ENCODE data around the gene PMEPA1. TPM values are rescaled to one million over a fixed set of nuclear protein-coding genes. Genes with fewer than 3 reads are reported as not detected.

Gene PMEPA1
- total and polyA plus RNA-seq, 4 donors, result 0.61 to 1.5 (median 1.1) TPM

GRCh38 chr20:57610261-57610952, 99.4 kb downstream of the PMEPA1 start:
- no peak for DNase-seq (ENCODE audit: low spot score)
- H3K36me3 ChIP-seq (ENCODE audit: control insufficient read depth in 4 of 4, insufficient read depth in 3 of 4, low read depth in 1 of 4, low read length in 3 of 4), result no peaks in the 10 kb centered on the region

GRCh38 chr20:57609842-57610167, 100.0 kb downstream of the PMEPA1 start:
- 82% methylated on average over 8 of the region's 8 CpGs for WGBS
- Histone ChIP-seq H3K4me1 (ENCODE audit: control insufficient read depth in 4 of 4, insufficient read depth in 4 of 4, low read length in 3 of 4) (no peaks in the 10 kb centered on the region), H3K4me3 (ENCODE audit: low read depth in 1 of 3, low read length in 3 of 3) (no peak overlapping the region), H3K27ac (ENCODE audit: low read depth in 1 of 2, low read length in 2 of 2) (no peak overlapping the region), H3K9me3 (ENCODE audit: control insufficient read depth in 4 of 4, low read length in 3 of 4) (no peaks in the 10 kb centered on the region), H3K36me3 (ENCODE audit: control insufficient read depth in 4 of 4, insufficient read depth in 3 of 4, low read depth in 1 of 4, low read length in 3 of 4) (no peaks in the 10 kb centered on the region), H3K9ac (ENCODE audit: low read depth in 1 of 2, low read length in 2 of 2) (no peak overlapping the region), H3K27me3 (ENCODE audit: control insufficient read depth in 4 of 4, insufficient read depth in 4 of 4, low read length in 3 of 4) (no peaks in the 10 kb centered on the region)
- DNase-seq (ENCODE audit: low spot score), result no peak
- TF ChIP-seq NR2F2 (IDR thresholded peaks at IDR 0.05) (no peak), GABPA (IDR thresholded peaks at IDR 0.05 in 1 of 2, conservative IDR thresholded peaks at IDR 0.05 in 1 of 2) (no peak), SP1 (IDR thresholded peaks at IDR 0.05) (no peak), ATF3 (IDR thresholded peaks at IDR 0.05) (no peak), ZBTB33 (IDR thresholded peaks at IDR 0.05) (no peak), JUND (IDR thresholded peaks at IDR 0.05) (no peak), FOXA1 (IDR thresholded peaks at IDR 0.05) (no peak), HNF4A (conservative IDR thresholded peaks at IDR 0.05) (no peak), RAD21 (IDR thresholded peaks at IDR 0.05) (no peak), HNF4G (IDR thresholded peaks at IDR 0.05) (no peak), TAF1 (conservative IDR thresholded peaks at IDR 0.05) (no peak), FOXA2 (IDR thresholded peaks at IDR 0.05) (no peak)
- TF ChIP-seq, protein P1, sequence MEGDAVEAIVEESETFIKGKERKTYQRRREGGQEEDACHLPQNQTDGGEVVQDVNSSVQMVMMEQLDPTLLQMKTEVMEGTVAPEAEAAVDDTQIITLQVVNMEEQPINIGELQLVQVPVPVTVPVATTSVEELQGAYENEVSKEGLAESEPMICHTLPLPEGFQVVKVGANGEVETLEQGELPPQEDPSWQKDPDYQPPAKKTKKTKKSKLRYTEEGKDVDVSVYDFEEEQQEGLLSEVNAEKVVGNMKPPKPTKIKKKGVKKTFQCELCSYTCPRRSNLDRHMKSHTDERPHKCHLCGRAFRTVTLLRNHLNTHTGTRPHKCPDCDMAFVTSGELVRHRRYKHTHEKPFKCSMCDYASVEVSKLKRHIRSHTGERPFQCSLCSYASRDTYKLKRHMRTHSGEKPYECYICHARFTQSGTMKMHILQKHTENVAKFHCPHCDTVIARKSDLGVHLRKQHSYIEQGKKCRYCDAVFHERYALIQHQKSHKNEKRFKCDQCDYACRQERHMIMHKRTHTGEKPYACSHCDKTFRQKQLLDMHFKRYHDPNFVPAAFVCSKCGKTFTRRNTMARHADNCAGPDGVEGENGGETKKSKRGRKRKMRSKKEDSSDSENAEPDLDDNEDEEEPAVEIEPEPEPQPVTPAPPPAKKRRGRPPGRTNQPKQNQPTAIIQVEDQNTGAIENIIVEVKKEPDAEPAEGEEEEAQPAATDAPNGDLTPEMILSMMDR (IDR thresholded peaks at IDR 0.05; ENCODE audit: low read depth, low read length, missing input control), result no peak
- TF ChIP-seq, protein P2, sequence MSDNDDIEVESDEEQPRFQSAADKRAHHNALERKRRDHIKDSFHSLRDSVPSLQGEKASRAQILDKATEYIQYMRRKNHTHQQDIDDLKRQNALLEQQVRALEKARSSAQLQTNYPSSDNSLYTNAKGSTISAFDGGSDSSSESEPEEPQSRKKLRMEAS (IDR thresholded peaks at IDR 0.05), result no peak

More at GRCh38 chr20:57610261-57610952, 99.4 kb downstream of the PMEPA1 start:
- H3K9me3 ChIP-seq (ENCODE audit: control insufficient read depth in 4 of 4, low read length in 3 of 4), result no peaks in the 10 kb centered on the region
- no peak overlapping the region for H3K9ac ChIP-seq (ENCODE audit: low read depth in 1 of 2, low read length in 2 of 2)
- TF ChIP-seq GABPA (IDR thresholded peaks at IDR 0.05 in 1 of 2, conservative IDR thresholded peaks at IDR 0.05 in 1 of 2) (no peak), HNF4A (conservative IDR thresholded peaks at IDR 0.05) (no peak), SP1 (IDR thresholded peaks at IDR 0.05) (no peak), FOXA2 (IDR thresholded peaks at IDR 0.05) (no peak), HNF4G (IDR thresholded peaks at IDR 0.05) (no peak), RXRA (IDR thresholded peaks at IDR 0.05) (no peak), ZBTB33 (IDR thresholded peaks at IDR 0.05) (no peak), EGR1 (IDR thresholded peaks at IDR 0.05; ENCODE audit: low read depth in 2 of 2) (no peak), YY1 (IDR thresholded peaks at IDR 0.05) (no peak), TAF1 (conservative IDR thresholded peaks at IDR 0.05) (no peak), ATF3 (IDR thresholded peaks at IDR 0.05) (no peak), FOXA1 (IDR thresholded peaks at IDR 0.05) (no peak)
- TF ChIP-seq, protein P1 (IDR thresholded peaks at IDR 0.05; ENCODE audit: low read depth, low read length, missing input control), result no peak
- H3K4me1 ChIP-seq (ENCODE audit: control insufficient read depth in 4 of 4, insufficient read depth in 4 of 4, low read length in 3 of 4), result no peaks in the 10 kb centered on the region
- 69% methylated on average over 18 of the region's 18 CpGs for WGBS
- H3K27ac ChIP-seq (ENCODE audit: low read depth in 1 of 2, low read length in 2 of 2), result no peak overlapping the region
- H3K27me3 ChIP-seq (ENCODE audit: control insufficient read depth in 4 of 4, insufficient read depth in 4 of 4, low read length in 3 of 4), result no peaks in the 10 kb centered on the region
- H3K4me3 ChIP-seq (ENCODE audit: low read depth in 1 of 3, low read length in 3 of 3), result no peak overlapping the region
